H54 (cell line): ENCODE data around the gene ERVH48-1.
"Not testable (repeated sequence)": the region's sequence is repeated elsewhere in the genome, so short reads cannot be mapped to it uniquely, and the experiment has no call there.

ENCODE experiments used
- DNase-seq: peaks from one replicate; pipeline ENCODE4 v3.0.0; 2011; ENCODE audit warnings: low spot score, mixed read lengths; ENCODE audit not compliant: insufficient read length
- FAIRE-seq: peaks from 3 replicates; lab custom pipeline; 2011; peaks lifted over from hg19 to GRCh38; lab: Jason Lieb, UNC
- POLR2A ChIP-seq: IDR thresholded peaks from 2 replicates; pipeline ENCODE4 v1.6.1; 2011; ENCODE audit warnings: low read depth, mild to moderate bottlenecking, low read length

The ERVH48-1 gene

DNA sequence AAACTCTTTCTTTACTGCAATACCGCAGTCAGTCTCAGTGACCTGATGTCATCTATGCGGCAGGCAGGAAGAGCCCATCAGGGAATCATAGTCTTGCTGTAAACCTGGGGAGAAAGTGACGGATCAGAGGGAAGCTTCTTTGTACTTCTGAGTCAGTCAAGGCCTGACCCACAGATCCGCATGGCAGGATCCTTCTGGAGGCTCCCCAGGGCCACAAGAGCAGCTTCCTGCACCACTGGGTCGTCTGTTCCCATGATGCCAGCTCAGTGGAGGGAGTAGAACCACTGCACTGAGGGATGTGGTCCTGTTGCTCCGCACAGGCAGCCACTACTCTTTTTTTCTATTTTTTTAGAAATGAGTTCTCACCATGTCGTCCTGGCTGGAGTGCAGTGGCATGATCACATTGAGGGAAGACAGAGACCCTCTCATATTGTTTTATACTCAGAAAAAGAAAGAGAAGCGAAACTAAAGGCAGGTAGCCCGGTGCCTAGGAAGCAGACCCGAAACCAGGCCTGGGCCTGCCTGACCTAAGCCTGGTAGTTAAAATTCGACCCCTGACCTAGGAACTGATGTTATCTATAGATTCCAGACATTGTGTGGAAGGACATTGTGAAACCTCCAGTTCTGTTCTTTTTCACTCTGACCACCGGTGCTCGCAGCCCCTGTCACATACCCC is 6.3 kb upstream of the ERVH48-1 start:
- no peak for TF ChIP-seq POLR2A
- no peak for FAIRE-seq

DNA sequence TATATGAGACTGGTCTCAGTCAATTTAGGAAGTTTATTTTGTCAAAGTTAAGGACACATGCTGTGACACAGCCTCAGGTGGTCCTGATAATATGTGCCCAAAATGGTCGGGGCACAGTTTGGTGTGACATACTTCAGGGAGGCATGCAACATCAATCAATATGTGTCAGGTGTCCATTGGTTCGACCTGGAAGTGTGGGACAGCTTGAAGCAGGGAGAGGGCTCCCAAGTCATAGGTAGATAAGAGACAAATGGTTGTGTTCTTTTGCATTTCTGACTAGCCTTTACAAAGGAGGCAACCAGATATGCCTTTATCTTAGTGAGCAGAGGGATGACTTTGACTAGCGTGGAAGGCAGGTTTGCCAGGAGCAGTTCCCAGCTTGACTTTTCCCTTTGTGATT is 4.5 kb upstream of the ERVH48-1 start:
- FAIRE-seq: no peak
- no peak for DNase-seq
- no peak for TF ChIP-seq POLR2A

More for the DNA sequence above, 6.3 kb upstream of the ERVH48-1 start:
- no peak for DNase-seq

DNA sequence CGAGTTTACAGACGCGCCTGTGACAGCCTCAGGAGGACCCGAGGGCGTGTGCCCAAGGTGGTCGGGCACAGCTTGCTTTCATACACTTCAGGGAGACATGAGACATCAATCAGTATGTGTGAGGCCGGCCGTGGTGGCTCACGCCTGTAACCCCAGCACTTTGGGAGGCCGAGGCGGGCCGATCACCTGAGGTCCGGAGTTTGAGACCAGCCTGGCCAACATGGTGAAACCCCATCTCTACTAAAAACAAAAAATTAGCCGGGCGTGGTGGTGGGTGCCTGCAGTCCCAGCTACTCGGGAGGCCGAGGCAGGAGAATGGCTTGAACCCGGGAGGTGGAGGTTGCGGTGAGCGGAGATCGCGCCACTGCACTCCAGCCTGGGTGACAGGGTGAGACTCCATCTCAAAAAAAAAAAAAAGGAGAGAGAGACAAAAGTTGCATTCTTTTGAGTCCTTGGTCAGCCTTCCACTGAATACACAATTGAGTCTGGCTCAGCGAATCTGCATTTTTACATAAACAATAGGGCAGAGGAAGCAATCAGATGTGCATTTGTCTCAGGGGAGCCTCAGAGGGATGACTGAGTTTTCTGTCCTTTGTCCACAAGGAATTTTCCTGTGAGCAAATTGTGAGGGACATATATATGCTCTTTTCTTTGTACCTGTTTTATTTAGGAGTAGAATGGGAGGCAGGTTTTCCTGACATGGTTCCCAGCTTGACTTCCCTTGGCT is 2.2 kb upstream of the ERVH48-1 start:
- DNase-seq, FAIRE-seq: not testable (repeated sequence)

DNA sequence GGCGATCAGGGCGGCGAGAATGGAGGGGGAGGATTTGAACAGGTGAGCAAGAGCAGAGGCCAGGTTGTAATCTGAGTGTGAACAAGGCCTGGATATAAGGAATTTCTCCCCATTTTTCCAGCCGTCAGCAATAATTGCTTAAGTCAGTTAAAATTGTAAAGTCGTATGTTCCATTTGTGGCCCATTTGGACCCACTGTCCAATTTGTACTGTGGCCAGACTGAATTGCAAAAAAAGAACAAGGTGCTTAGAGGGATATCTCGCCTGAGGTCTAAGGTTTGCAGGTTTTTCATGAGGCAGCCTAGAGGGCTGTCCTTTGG is 1.0 kb downstream of the ERVH48-1 start:
- FAIRE-seq (no peak), DNase-seq (no peak)
- TF ChIP-seq POLR2A: no peak

DNA sequence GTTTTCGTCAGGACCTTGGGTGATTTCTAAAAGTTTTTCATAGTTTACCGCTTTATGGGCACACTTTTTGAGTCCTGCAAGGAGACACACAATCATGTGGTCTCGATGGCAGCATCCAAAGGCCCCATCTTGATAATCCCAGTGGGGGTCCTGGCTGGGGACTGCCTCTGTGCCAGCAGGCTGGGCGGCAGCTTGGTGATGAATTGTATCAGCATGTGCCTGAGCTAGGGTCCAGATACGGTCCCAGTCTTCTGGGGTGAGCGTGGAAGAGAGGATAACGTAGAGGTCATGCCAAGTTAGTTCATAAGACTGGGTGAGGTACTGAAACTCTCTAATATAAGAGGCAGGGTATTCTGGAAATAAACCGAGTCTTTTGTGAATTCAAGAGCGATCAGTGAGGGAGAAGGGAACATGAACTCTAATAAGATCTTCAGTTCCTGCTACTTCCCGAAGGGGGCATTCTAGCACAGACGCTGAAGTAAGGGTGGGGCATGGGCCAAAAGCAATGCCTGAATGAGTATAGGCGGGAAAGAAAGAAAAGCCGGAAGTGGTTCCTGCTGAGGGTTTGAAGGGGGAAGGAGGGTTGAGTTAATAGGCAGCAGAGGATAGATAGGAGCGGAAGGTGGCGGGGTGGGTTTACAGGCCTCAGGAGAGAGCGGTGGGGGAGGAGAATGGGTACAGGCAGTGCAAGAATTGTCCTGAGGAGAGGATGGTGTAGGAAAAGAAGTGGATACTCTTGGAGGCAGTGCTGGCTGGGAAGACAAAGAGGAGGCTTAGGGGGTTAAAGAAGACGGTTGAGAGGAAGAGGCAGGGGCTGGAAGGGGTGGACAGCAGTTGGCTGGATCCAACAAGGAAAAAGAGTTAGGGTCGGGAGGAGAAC is 1.6 kb downstream of the ERVH48-1 start:
- TF ChIP-seq POLR2A: 0 out of 2 replicates have a peak, but pooled peaks have one; percentile 25
- peak; percentile 6 for FAIRE-seq
- DNase-seq: peak; percentile 82

DNA sequence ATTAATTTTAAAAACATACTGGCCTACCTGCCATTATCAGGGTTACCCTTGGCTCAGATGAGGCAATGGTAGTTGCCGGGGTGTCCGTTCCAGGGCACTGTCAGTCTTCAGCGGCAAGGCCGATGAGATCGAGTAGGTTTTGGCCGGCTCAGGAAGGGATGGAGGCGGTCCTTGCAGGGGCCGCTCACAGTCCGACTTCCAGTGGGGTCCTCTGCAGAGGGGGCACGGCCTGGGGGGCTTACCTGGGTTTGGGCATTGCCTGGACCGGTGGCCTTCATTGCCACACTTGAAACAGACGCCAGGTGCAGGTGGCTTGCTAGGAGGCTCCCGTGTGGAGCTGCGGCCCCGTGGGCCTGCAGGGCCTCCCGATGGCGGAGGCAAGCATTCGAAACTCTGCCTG is 2.5 kb downstream of the ERVH48-1 start:
- DNase-seq (no peak), FAIRE-seq (no peak)
- TF ChIP-seq POLR2A: no peak

DNA sequence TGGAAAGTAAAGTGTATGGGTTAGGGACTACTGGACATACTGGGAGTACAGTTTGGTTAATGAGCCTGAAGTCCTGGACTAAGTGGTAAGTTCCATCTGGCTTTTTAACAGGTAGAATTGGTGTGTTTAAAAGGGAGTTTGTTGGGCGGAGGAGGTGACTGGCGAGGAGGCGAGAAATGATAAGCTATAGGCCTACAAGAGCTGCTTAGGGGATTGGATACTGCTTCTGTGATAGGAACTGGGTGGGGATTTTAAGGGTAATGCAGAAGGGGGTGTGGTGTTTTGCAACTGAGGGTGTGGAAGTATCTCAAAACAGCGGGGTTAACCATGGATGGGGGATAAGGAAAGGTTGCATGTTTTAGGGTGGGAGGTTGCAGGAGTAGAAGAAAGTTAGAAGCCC is 3.5 kb downstream of the ERVH48-1 start:
- TF ChIP-seq POLR2A: no peak
- FAIRE-seq (no peak), DNase-seq (no peak)

DNA sequence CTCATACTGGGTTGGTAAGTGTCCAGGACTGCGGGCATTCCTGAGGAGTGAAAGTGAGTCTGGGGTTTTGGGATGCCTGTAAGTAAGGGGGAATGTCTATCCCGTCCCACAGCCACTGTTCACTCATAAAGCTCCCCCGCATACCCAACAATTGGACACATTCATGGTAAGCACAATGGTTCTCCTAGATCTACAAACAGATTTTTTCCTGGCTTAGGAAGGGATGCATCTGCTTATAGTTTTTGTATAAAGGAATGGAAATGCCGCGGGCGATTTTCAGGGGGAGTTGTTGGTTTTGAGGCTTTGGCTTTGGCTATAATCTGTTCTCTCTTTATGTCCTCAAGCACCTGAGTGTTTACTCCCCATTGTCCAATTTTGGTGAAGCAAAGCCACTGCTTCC is 7.1 kb downstream of the ERVH48-1 start:
- DNase-seq: no peak
- no peak for FAIRE-seq
- TF ChIP-seq POLR2A: no peak

DNA sequence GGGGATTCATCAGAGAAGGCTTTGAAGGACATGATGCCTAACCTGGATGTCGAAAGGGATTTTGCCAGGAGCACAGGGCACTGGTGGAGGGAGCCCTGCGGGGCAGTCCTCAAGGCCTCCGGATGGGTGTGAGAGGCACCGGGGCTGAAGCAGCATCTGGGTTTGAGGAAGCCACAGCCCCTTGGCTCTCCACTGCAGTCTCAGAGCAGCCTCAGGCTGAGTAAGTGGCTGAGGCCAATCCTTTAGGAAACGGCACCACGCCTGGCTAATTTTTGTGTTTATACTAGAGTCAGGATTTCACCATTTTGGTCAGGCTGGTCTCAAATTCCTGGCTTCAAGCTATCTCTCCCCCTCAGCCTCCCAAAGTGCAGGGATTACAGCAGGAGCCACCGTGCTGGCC is 12.0 kb downstream of the ERVH48-1 start:
- FAIRE-seq: no peak
- no peak for DNase-seq
- TF ChIP-seq POLR2A: no peak

DNA sequence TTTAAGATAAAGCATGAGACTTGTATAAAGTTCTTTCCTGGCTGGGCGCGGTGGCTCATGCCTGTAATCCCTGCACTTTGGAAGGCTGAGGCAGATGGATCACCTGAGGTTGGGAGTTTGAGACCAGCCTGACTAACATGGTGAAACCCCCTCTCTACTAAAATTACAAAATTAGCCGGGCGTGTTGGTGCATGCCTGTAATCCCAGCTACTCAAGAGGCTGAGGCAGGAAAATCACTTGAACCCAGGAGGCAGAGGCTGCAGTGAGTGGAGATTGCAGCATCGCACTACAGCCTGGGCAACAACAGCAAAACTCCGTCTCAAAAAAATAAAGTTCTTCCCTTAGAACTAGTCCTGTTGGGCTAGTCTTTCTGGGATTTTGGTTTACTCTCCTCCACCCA is 13.5 kb downstream of the ERVH48-1 start:
- DNase-seq, FAIRE-seq: not testable (repeated sequence)

DNA sequence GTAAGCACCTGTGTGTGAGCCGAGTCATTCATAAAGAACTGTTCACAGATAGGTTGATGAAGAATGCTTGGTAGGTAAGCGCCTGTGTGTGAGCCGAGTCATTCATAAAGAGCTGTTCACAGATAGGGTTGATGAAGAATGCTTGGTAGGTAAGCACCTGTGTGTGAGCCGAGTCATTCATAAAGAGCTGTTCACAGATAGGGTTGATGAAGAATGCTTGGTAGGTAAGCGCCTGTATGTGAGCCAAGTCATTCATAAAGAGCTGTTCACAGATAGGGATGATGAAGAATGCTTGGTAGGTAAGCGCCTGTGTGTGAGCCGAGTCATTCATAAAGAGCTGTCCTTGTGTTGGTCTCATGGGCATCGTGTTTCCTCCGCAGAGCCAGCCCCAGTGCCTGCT is 16.9 kb downstream of the ERVH48-1 start:
- not testable (repeated sequence) for DNase-seq, FAIRE-seq

DNA sequence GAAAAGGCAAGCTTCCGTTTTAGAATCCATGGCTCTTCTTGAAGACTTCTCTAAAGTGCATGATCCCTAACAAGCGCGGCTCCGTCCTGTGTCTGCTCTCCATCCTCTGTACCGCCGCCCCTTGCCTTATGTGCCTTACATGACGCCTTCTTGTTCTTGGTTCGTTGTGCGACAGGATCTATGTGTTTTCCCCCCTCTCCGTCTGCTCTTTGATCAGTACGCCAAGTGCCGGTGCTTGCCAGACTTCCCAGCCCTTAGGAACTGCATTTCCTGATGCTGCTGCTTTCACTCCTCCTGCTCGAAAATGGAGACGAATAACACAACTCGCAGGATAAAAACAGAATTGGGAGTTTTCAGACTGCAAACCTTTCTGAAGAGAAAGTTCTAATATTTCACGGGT is 19.2 kb downstream of the ERVH48-1 start:
- TF ChIP-seq POLR2A: no peak
- DNase-seq (no peak), FAIRE-seq (no peak)

DNA sequence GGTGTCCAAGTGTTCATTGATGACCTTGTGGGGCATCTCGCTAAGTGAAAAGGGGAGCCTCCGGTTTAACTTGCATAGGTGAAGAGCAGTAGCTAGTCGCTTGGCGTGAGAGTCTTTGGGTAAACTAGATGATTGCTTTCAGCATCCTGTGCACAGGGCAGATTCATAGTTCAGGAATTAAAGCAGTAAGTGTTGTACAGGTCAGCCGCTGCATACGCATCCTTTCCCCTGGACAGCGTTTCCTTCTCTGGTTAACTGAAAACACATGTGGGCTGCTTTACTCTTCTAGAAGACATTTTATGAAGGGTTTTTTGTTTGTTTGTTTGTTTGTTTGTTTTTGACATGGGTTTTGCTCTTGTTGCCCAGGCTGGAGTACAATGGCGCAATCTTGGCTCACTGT is 20.2 kb downstream of the ERVH48-1 start:
- no peak for TF ChIP-seq POLR2A
- no peak for DNase-seq
- FAIRE-seq: no peak

DNA sequence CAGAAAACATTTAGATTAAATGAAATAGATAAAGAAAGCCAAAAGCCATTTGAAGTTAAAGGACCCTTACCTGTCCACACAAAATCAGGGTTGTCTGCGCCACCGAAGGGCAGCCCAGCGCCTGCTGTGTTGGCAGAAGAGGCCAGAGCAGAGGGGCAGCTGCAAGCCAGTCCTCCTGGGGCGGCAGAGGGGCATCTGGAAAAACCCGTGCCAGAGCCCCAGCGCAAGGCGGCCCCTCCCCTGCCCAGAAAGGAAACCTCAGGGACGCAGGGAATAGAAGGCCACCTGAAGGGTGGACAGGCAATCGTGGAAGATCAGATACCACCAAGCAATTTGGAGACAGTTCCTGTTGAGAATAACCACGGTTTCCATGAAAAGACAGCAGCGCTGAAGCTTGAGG is 21.6 kb downstream of the ERVH48-1 start:
- TF ChIP-seq POLR2A: no peak
- FAIRE-seq: no peak

More for the DNA sequence above, 21.6 kb downstream of the ERVH48-1 start:
- no peak for DNase-seq
